ENCODE results near the gene AKAP6.
"Not testable (repeated sequence)": the region's sequence is repeated elsewhere in the genome, so short reads cannot be mapped to it uniquely, and the experiment has no call there.

The AKAP6 gene

DNA sequence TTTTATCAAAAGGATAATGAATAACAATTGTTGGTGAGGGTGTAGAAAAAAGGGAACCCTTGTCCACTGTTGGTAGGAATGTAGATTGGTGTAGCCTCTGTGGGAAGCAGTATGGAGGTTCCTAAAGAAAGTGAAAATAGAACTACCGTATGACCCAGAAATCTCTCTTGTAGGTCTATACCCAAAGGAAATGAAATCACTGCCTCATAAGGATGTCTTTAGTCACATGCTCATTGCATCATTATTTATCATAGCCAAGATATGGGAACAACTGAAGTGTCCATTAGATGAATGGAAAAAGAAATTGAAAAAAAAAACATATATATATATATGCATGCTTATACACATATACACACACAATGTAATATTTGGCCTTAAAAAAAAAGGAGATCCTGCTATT, 450.7 kb downstream of the AKAP6 start:
- H3K27ac Mint-ChIP-seq = no peak overlapping the region
- no peaks in the 10 kb centered on the region for H3K4me1 Mint-ChIP-seq
- ATAC-seq (replicated peaks) = no peak
- H3K27me3 Mint-ChIP-seq = no peaks in the 10 kb centered on the region
- peaks cover 0 to 3% of the 10 kb centered on the region in 2 donors for H3K36me3 Mint-ChIP-seq
- no peaks in the 10 kb centered on the region for H3K9me3 Mint-ChIP-seq
- no peak for DNase-seq
- H3K4me3 Mint-ChIP-seq = no peak overlapping the region

GRCh38 chr14:32784405-32784804, 455.3 kb downstream of the AKAP6 start:
- Mint-ChIP-seq H3K36me3 (peaks cover 0 to 4% of the 10 kb centered on the region in 2 donors), H3K4me3 (no peak overlapping the region), H3K9me3 (peaks cover 4 to 5% of the 10 kb centered on the region in 2 donors), H3K27ac (no peak overlapping the region), H3K27me3 (no peaks in the 10 kb centered on the region), H3K4me1 (no peaks in the 10 kb centered on the region)
- ATAC-seq (replicated peaks) = no peak
- DNase-seq = no peak

DNA sequence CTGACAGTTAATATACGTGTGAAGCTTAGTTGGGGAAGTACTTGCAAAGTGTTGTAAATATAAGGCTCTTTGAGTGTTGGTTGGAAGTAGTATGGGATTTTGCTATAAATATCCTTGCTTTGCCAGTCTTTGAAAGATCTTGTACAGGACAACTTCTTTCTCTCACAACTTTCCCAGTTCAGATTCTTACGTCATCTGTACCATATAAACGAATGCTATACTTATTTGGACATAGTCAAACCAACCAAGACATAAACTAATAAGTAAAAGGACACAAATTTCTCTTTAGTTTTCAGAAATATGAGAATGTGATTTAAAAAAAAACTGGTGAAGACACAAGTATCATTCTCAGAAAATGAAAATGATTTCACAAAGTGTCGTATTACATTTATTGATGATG, 456.5 kb downstream of the AKAP6 start:
- Mint-ChIP-seq H3K4me1 (no peaks in the 10 kb centered on the region), H3K4me3 (no peak overlapping the region), H3K27me3 (no peaks in the 10 kb centered on the region), H3K9me3 (peaks cover 5 to 14% of the 10 kb centered on the region in 2 donors), H3K27ac (no peak overlapping the region), H3K36me3 (peaks cover 0 to 12% of the 10 kb centered on the region in 2 donors)
- ATAC-seq (replicated peaks) (no peak), DNase-seq (no peak)

- no peaks in the 10 kb centered on the region for H3K27me3 Mint-ChIP-seq
- DNase-seq (no peak), ATAC-seq (replicated peaks) (no peak)
- no peak overlapping the region for H3K4me3 Mint-ChIP-seq
- H3K27ac Mint-ChIP-seq = no peak overlapping the region
- H3K36me3 Mint-ChIP-seq = peaks cover 0 to 12% of the 10 kb centered on the region in 2 donors
- H3K4me1 Mint-ChIP-seq = no peaks in the 10 kb centered on the region
- H3K9me3 Mint-ChIP-seq = peaks cover 12 to 17% of the 10 kb centered on the region in 2 donors
These were observed 457.8 kb downstream of the AKAP6 start for GRCh38 chr14:32786886-32787285.

GRCh38 chr14:32793033-32793432, 463.9 kb downstream of the AKAP6 start:
- not testable (repeated sequence) for H3K27me3 Mint-ChIP-seq; ATAC-seq (replicated peaks); H3K27ac Mint-ChIP-seq; H3K4me3 Mint-ChIP-seq; H3K4me1 Mint-ChIP-seq; DNase-seq
- Mint-ChIP-seq H3K36me3 (peaks cover 0 to 21% of the 10 kb centered on the region in 2 donors), H3K9me3 (peaks cover 17 to 39% of the 10 kb centered on the region in 2 donors)

GRCh38 chr14:32800320-32800719, 471.2 kb downstream of the AKAP6 start:
- no peak overlapping the region for H3K4me3 Mint-ChIP-seq
- no peak for DNase-seq
- peaks cover 27 to 31% of the 10 kb centered on the region in 2 donors for H3K9me3 Mint-ChIP-seq
- no peak for ATAC-seq (replicated peaks)
- peaks cover 4 to 22% of the 10 kb centered on the region in 2 donors for H3K36me3 Mint-ChIP-seq
- H3K4me1 Mint-ChIP-seq = no peaks in the 10 kb centered on the region
- no peak overlapping the region for H3K27ac Mint-ChIP-seq
- H3K27me3 Mint-ChIP-seq = no peaks in the 10 kb centered on the region

DNA sequence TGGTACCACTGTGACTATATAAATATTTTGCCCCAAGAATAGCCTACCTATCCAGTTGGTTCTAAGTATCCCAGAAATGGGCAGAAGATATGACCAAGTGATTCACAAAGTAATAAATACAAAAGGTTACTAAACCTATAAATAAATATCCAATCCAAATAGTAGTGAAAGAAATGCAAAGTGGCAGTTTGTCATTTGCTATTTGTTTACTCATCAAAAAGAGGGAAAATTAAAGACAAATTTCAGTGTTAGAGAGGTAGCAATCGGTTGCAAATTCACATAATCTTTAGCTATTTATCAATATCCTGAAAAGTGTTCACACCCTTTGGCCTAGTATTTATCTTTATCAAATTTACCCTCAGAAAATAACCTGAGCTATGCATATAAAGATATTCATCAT, 473.2 kb downstream of the AKAP6 start:
- H3K4me1 Mint-ChIP-seq = no peaks in the 10 kb centered on the region
- ATAC-seq (replicated peaks) = no peak
- DNase-seq = no peak
- H3K36me3 Mint-ChIP-seq = peaks cover 4 to 22% of the 10 kb centered on the region in 2 donors
- H3K9me3 Mint-ChIP-seq = peaks cover 26 to 29% of the 10 kb centered on the region in 2 donors
- no peak overlapping the region for H3K27ac Mint-ChIP-seq
- H3K4me3 Mint-ChIP-seq = no peak overlapping the region
- no peaks in the 10 kb centered on the region for H3K27me3 Mint-ChIP-seq

DNA sequence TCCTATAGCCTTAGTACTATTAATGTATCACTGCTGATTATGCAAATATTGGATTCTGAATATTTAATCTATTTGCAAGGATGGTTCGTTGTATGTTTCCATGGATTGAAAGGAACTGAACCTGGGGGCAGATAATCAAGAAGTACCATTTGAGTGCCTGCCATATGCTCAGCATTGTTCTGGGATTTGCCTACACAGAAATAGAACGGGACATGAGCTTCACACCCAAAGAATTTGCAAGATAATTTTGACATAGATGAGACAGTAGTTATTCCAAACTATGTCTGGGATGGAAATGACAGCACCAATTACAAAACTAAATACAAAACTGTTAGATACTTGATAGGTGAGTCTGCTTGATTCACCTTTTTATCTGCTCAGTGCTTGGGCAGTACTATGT, 476.9 kb downstream of the AKAP6 start:
- H3K9me3 Mint-ChIP-seq = peaks cover 16 to 17% of the 10 kb centered on the region in 2 donors
- no peaks in the 10 kb centered on the region for H3K27me3 Mint-ChIP-seq
- H3K27ac Mint-ChIP-seq = no peak overlapping the region
- no peak overlapping the region for H3K4me3 Mint-ChIP-seq
- no peaks in the 10 kb centered on the region for H3K4me1 Mint-ChIP-seq
- ATAC-seq (replicated peaks) (no peak), DNase-seq (no peak)
- peaks cover 4 to 19% of the 10 kb centered on the region in 2 donors for H3K36me3 Mint-ChIP-seq

DNA sequence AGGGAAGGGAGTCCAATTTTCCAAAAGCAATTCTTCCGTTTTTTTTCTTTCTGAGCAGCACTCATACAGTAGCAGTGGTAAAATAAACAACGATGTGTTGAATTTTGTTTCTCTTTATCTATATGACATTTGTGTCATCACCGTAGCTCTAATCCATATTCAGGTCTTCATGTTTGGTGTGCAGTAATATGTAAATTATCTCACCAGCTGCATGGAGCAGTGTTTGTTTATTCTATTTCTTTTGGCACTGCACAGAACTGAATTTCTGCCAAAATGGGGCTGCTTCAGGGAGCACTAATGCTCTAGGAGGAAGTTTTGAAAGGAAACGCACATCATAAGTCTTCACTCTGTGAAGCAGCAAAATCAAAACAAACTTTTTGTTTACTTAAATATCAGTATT, 479.5 kb downstream of the AKAP6 start:
- no peaks in the 10 kb centered on the region for H3K4me1 Mint-ChIP-seq
- no peak overlapping the region for H3K27ac Mint-ChIP-seq
- H3K27me3 Mint-ChIP-seq = no peaks in the 10 kb centered on the region
- H3K9me3 Mint-ChIP-seq = peaks cover 11 to 13% of the 10 kb centered on the region in 2 donors
- no peak for ATAC-seq (replicated peaks)
- H3K36me3 Mint-ChIP-seq = peaks cover 1 to 12% of the 10 kb centered on the region in 2 donors
- no peak overlapping the region for H3K4me3 Mint-ChIP-seq
- no peak for DNase-seq

DNA sequence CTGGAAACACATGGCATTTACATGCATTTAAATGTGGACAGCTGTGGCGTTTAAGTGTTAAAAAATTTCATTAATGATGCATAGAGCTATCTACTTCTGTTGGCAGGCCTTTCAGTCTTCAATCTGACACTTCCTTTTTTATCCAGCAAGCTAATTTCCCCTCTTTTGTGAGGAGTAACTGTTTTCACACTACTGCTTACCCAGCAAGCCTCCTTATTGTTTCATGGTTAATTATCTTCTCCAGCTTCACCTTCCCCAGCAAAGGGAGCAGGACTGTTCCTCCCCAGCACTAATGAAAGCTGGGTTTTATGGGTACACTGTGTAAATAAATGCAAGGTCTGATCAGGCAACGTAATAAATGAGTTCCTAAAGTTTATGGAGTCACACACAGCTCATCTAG, 480.2 kb downstream of the AKAP6 start:
- no peak for DNase-seq
- Mint-ChIP-seq H3K27me3 (no peaks in the 10 kb centered on the region), H3K27ac (no peak overlapping the region), H3K4me3 (no peak overlapping the region), H3K4me1 (no peaks in the 10 kb centered on the region), H3K9me3 (peaks cover 5 to 6% of the 10 kb centered on the region in 2 donors), H3K36me3 (peaks cover 0 to 5% of the 10 kb centered on the region in 2 donors)
- no peak for ATAC-seq (replicated peaks)

GRCh38 chr14:32813401-32813800, 484.3 kb downstream of the AKAP6 start:
- H3K4me1 Mint-ChIP-seq = no peaks in the 10 kb centered on the region
- no peak overlapping the region for H3K27ac Mint-ChIP-seq
- no peaks in the 10 kb centered on the region for H3K36me3 Mint-ChIP-seq
- DNase-seq (no peak), ATAC-seq (replicated peaks) (no peak)
- no peak overlapping the region for H3K4me3 Mint-ChIP-seq
- H3K9me3 Mint-ChIP-seq = no peaks in the 10 kb centered on the region
- H3K27me3 Mint-ChIP-seq = no peaks in the 10 kb centered on the region

- Mint-ChIP-seq H3K27me3 (no peaks in the 10 kb centered on the region), H3K4me1 (no peaks in the 10 kb centered on the region), H3K36me3 (peaks cover 0 to 2% of the 10 kb centered on the region in 2 donors), H3K4me3 (no peak overlapping the region), H3K27ac (no peak overlapping the region), H3K9me3 (no peaks in the 10 kb centered on the region)
- ATAC-seq (replicated peaks) (no peak), DNase-seq (no peak)
These were observed 485.6 kb downstream of the AKAP6 start for GRCh38 chr14:32814721-32815120.

GRCh38 chr14:32816588-32816987, 487.5 kb downstream of the AKAP6 start:
- DNase-seq = no peak
- Mint-ChIP-seq H3K27me3 (no peaks in the 10 kb centered on the region), H3K9me3 (no peaks in the 10 kb centered on the region), H3K27ac (no peak overlapping the region), H3K36me3 (peaks cover 0 to 2% of the 10 kb centered on the region in 2 donors), H3K4me3 (no peak overlapping the region), H3K4me1 (no peaks in the 10 kb centered on the region)
- ATAC-seq (replicated peaks) = no peak

DNA sequence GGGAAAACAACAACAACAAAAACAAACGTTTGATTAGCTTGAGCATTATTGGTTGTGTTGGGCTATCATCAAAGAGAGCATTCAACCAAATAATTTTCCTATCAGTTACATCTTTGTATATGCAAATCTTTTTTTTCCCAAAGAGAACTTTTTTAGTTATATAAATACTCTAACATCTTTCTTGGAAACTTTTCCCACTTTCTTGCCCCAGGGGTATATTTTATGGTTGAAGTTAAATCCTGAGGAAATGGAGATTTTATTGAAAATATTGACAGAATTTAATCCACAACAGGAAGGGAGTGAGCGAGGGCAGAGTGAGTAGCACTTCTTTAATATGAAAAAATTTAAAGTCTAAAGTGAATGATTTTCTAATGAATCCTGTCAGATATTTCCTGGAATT, 488.7 kb downstream of the AKAP6 start:
- H3K9me3 Mint-ChIP-seq = no peaks in the 10 kb centered on the region
- no peaks in the 10 kb centered on the region for H3K4me1 Mint-ChIP-seq
- ATAC-seq (replicated peaks) = no peak
- H3K4me3 Mint-ChIP-seq = no peak overlapping the region
- H3K27me3 Mint-ChIP-seq = no peaks in the 10 kb centered on the region
- H3K36me3 Mint-ChIP-seq = peaks cover 0 to 2% of the 10 kb centered on the region in 2 donors
- no peak for DNase-seq
- no peak overlapping the region for H3K27ac Mint-ChIP-seq

DNA sequence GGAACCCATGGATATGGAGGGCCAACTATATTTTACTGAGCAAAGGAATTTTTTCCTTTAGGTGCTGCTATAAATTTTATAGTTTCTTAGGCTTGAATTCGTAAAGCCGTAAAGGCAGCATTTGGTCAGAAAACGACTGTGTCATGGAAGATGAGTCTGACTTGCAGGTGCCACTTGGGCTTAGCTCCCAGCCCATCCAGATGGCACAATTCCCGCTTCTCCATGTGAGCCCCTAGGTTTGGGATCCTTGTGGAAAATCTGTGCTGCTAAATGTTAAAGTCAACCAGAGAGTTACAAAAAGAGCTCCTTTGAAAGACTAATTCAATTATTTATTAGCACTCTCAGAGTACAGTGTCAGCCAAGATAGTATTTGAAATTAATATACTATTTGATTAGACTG, 489.5 kb downstream of the AKAP6 start:
- H3K9me3 Mint-ChIP-seq = no peaks in the 10 kb centered on the region
- ATAC-seq (replicated peaks) = no peak

GRCh38 chr14:32820181-32820580, 491.1 kb downstream of the AKAP6 start:
- ATAC-seq (replicated peaks) = no peak
- H3K27me3 Mint-ChIP-seq = no peaks in the 10 kb centered on the region
- peaks cover 0 to 2% of the 10 kb centered on the region in 2 donors for H3K36me3 Mint-ChIP-seq
- no peaks in the 10 kb centered on the region for H3K4me1 Mint-ChIP-seq
- no peaks in the 10 kb centered on the region for H3K9me3 Mint-ChIP-seq
- H3K4me3 Mint-ChIP-seq = no peak overlapping the region
- no peak for DNase-seq
- H3K27ac Mint-ChIP-seq = no peak overlapping the region

More for the DNA sequence above, 489.5 kb downstream of the AKAP6 start:
- no peaks in the 10 kb centered on the region for H3K4me1 Mint-ChIP-seq
- H3K36me3 Mint-ChIP-seq = peaks cover 0 to 2% of the 10 kb centered on the region in 2 donors
- no peak overlapping the region for H3K27ac Mint-ChIP-seq
- no peaks in the 10 kb centered on the region for H3K27me3 Mint-ChIP-seq
- DNase-seq = no peak
- no peak overlapping the region for H3K4me3 Mint-ChIP-seq

Measured in stimulated activated naive B cell treated with anti-CD40 and anti-IgM and Interleukin-4, amounts not matched to agents 10 μg/mL and 1 μg/mL and 100 μg/mL, for 72 hours (primary cell).